ENCODE results near the gene TMEM266. TPM values are rescaled to one million over a fixed set of nuclear protein-coding genes. Genes with fewer than 3 reads are reported as not detected.

The TMEM266 gene
- total and polyA plus RNA-seq, 4 experiments from 2014 or later = not detected

GRCh38 chr15:76161153-76162035 lies 101.6 kb downstream of the TMEM266 start:
- Histone ChIP-seq H3K9me3 (ENCODE audit: control insufficient read depth in 1 of 2, low read length in 2 of 2) (no peaks in the 10 kb centered on the region), H3K27ac (ENCODE audit: low read depth, low read length) (no peak overlapping the region), H3K27me3 (ENCODE audit: insufficient read depth, low read length) (no peaks in the 10 kb centered on the region), H3K36me3 (ENCODE audit: insufficient read depth, low read length) (no peaks in the 10 kb centered on the region), H3K4me1 (ENCODE audit: insufficient read depth, low read length) (no peaks in the 10 kb centered on the region), H3K4me3 (ENCODE audit: low read length in 2 of 2) (no peak overlapping the region)
- Mint-ChIP-seq H3K4me1 (no peaks in the 10 kb centered on the region), H3K9me3 (no peaks in the 10 kb centered on the region), H3K4me3 (no peak overlapping the region), H3K27me3 (peaks cover 0 to 2% of the 10 kb centered on the region in 2 donors), H3K36me3 (no peaks in the 10 kb centered on the region), H3K27ac (no peak overlapping the region)
- intact Hi-C loops (cut with micrococcal nuclease) = no loop called here
- ChIA-PET CTCF (ENCODE audit: partially characterized antibody) (interaction anchor here (7.7 kb wide), 1 partner anchor 12 kb away, joined by 48 read pairs; no protein-coding TSS in a partner anchor), POLR2A (ENCODE audit: partially characterized antibody) (no interaction called here)
- DNase-seq = no peak

- no peak for DNase-seq
- H3K4me3 ChIP-seq (ENCODE audit: low read length in 2 of 2) = no peak overlapping the region
- Mint-ChIP-seq H3K4me1 (no peaks in the 10 kb centered on the region), H3K36me3 (no peaks in the 10 kb centered on the region), H3K27ac (no peak overlapping the region), H3K4me3 (no peak overlapping the region), H3K27me3 (peaks cover 0 to 2% of the 10 kb centered on the region in 2 donors), H3K9me3 (no peaks in the 10 kb centered on the region)
- intact Hi-C loops (cut with micrococcal nuclease) = no loop called here
- no peaks in the 10 kb centered on the region for H3K4me1 ChIP-seq (ENCODE audit: insufficient read depth, low read length)
- H3K36me3 ChIP-seq (ENCODE audit: insufficient read depth, low read length) = no peaks in the 10 kb centered on the region
- no peak overlapping the region for H3K27ac ChIP-seq (ENCODE audit: low read depth, low read length)
- ChIA-PET POLR2A (ENCODE audit: partially characterized antibody) (no interaction called here), CTCF (ENCODE audit: partially characterized antibody) (interaction anchor here (7.7 kb wide), 1 partner anchor 13 kb away, joined by 48 read pairs; no protein-coding TSS in a partner anchor)
- no peaks in the 10 kb centered on the region for H3K27me3 ChIP-seq (ENCODE audit: insufficient read depth, low read length)
- no peaks in the 10 kb centered on the region for H3K9me3 ChIP-seq (ENCODE audit: control insufficient read depth in 1 of 2, low read length in 2 of 2)
Observed at GRCh38 chr15:76162036-76162398, 102.2 kb downstream of the TMEM266 start.

- Histone ChIP-seq H3K27ac (ENCODE audit: low read depth, low read length) (no peak overlapping the region), H3K9me3 (ENCODE audit: control insufficient read depth in 1 of 2, low read length in 2 of 2) (no peaks in the 10 kb centered on the region), H3K4me1 (ENCODE audit: insufficient read depth, low read length) (no peaks in the 10 kb centered on the region), H3K36me3 (ENCODE audit: insufficient read depth, low read length) (no peaks in the 10 kb centered on the region), H3K27me3 (ENCODE audit: insufficient read depth, low read length) (no peaks in the 10 kb centered on the region), H3K4me3 (ENCODE audit: low read length in 2 of 2) (no peak overlapping the region)
- Mint-ChIP-seq H3K4me1 (no peaks in the 10 kb centered on the region), H3K36me3 (no peaks in the 10 kb centered on the region), H3K4me3 (no peak overlapping the region), H3K9me3 (no peaks in the 10 kb centered on the region), H3K27me3 (peaks cover 0 to 2% of the 10 kb centered on the region in 2 donors), H3K27ac (no peak overlapping the region)
- ChIA-PET POLR2A (ENCODE audit: partially characterized antibody) (no interaction called here), CTCF (ENCODE audit: partially characterized antibody) (interaction anchor here (7.7 kb wide), 1 partner anchor 14 kb away, joined by 48 read pairs; no protein-coding TSS in a partner anchor)
- intact Hi-C loops (cut with micrococcal nuclease) = no loop called here
- no peak for DNase-seq
Observed at GRCh38 chr15:76162784-76163456, 103.1 kb downstream of the TMEM266 start.

- POLR2A ChIA-PET (ENCODE audit: partially characterized antibody) = no interaction called here
- H3K27ac ChIP-seq (ENCODE audit: low read depth, low read length) = no peak overlapping the region
- no peak overlapping the region for H3K4me3 Mint-ChIP-seq
- no peak overlapping the region for H3K27ac Mint-ChIP-seq
- H3K27me3 Mint-ChIP-seq = peaks cover 0 to 2% of the 10 kb centered on the region in 2 donors
- intact Hi-C loops (cut with micrococcal nuclease) = no loop called here
- H3K36me3 ChIP-seq (ENCODE audit: insufficient read depth, low read length) = no peaks in the 10 kb centered on the region
- CTCF ChIA-PET (ENCODE audit: partially characterized antibody) = interaction anchor here (0.6 to 7.7 kb wide), 2 partner anchors 15 to 17 kb away, joined by 3 to 48 read pairs; no protein-coding TSS in a partner anchor
- no peak for DNase-seq
- no peaks in the 10 kb centered on the region for H3K9me3 ChIP-seq (ENCODE audit: control insufficient read depth in 1 of 2, low read length in 2 of 2)
- H3K4me3 ChIP-seq (ENCODE audit: low read length in 2 of 2) = no peak overlapping the region
- no peaks in the 10 kb centered on the region for H3K4me1 Mint-ChIP-seq
- H3K27me3 ChIP-seq (ENCODE audit: insufficient read depth, low read length) = no peaks in the 10 kb centered on the region
- H3K4me1 ChIP-seq (ENCODE audit: insufficient read depth, low read length) = no peaks in the 10 kb centered on the region
- H3K36me3 Mint-ChIP-seq = no peaks in the 10 kb centered on the region
- no peaks in the 10 kb centered on the region for H3K9me3 Mint-ChIP-seq
Observed at GRCh38 chr15:76163457-76164295, 103.9 kb downstream of the TMEM266 start.

- no peaks in the 10 kb centered on the region for H3K9me3 ChIP-seq (ENCODE audit: control insufficient read depth in 1 of 2, low read length in 2 of 2)
- CTCF ChIA-PET (ENCODE audit: partially characterized antibody) = interaction anchor here (1.0 to 1.4 kb wide), 2 partner anchors 16 to 26 kb away, joined by 3 to 4 read pairs; no protein-coding TSS in a partner anchor
- no peak overlapping the region for H3K4me3 ChIP-seq (ENCODE audit: low read length in 2 of 2)
- intact Hi-C loops (cut with micrococcal nuclease) = no loop called here
- no peak overlapping the region for H3K4me3 Mint-ChIP-seq
- no peaks in the 10 kb centered on the region for H3K9me3 Mint-ChIP-seq
- H3K36me3 ChIP-seq (ENCODE audit: insufficient read depth, low read length) = no peaks in the 10 kb centered on the region
- no peaks in the 10 kb centered on the region for H3K27me3 ChIP-seq (ENCODE audit: insufficient read depth, low read length)
- H3K27ac Mint-ChIP-seq = no peak overlapping the region
- POLR2A ChIA-PET (ENCODE audit: partially characterized antibody) = no interaction called here
- H3K27me3 Mint-ChIP-seq = peaks cover 0 to 2% of the 10 kb centered on the region in 2 donors
- H3K4me1 ChIP-seq (ENCODE audit: insufficient read depth, low read length) = no peaks in the 10 kb centered on the region
- H3K4me1 Mint-ChIP-seq = no peaks in the 10 kb centered on the region
- no peak overlapping the region for H3K27ac ChIP-seq (ENCODE audit: low read depth, low read length)
- no peak for DNase-seq
- H3K36me3 Mint-ChIP-seq = no peaks in the 10 kb centered on the region
Observed at GRCh38 chr15:76164602-76165001, 104.8 kb downstream of the TMEM266 start.

GRCh38 chr15:76165951-76166350 lies 106.2 kb downstream of the TMEM266 start:
- no peaks in the 10 kb centered on the region for H3K4me1 Mint-ChIP-seq
- POLR2A ChIA-PET (ENCODE audit: partially characterized antibody) = no interaction called here
- H3K9me3 Mint-ChIP-seq = no peaks in the 10 kb centered on the region
- H3K4me3 Mint-ChIP-seq = no peak overlapping the region
- no peaks in the 10 kb centered on the region for H3K27me3 Mint-ChIP-seq
- CTCF ChIA-PET (ENCODE audit: partially characterized antibody) = interaction anchor here (0.9 kb wide), 1 partner anchor 16 kb away, joined by 3 read pairs; no protein-coding TSS in a partner anchor
- no peak overlapping the region for H3K27ac Mint-ChIP-seq
- no peaks in the 10 kb centered on the region for H3K36me3 ChIP-seq (ENCODE audit: insufficient read depth, low read length)
- no peak overlapping the region for H3K4me3 ChIP-seq (ENCODE audit: low read length in 2 of 2)
- H3K27me3 ChIP-seq (ENCODE audit: insufficient read depth, low read length) = no peaks in the 10 kb centered on the region
- H3K4me1 ChIP-seq (ENCODE audit: insufficient read depth, low read length) = no peaks in the 10 kb centered on the region
- intact Hi-C loops (cut with micrococcal nuclease) = no loop called here
- no peaks in the 10 kb centered on the region for H3K36me3 Mint-ChIP-seq
- H3K27ac ChIP-seq (ENCODE audit: low read depth, low read length) = no peak overlapping the region
- H3K9me3 ChIP-seq (ENCODE audit: control insufficient read depth in 1 of 2, low read length in 2 of 2) = no peaks in the 10 kb centered on the region
- DNase-seq = no peak
